ENCODE data around the gene TRIM16. TPM values are rescaled to one million over a fixed set of nuclear protein-coding genes. Genes with fewer than 3 reads are reported as not detected.
"Not testable (repeated sequence)": the region's sequence is repeated elsewhere in the genome, so short reads cannot be mapped to it uniquely, and the experiment has no call there.

TRIM16 gene
- total RNA-seq, 4 donors from 2014 or later = 102 to 208 (median 167) TPM

DNA sequence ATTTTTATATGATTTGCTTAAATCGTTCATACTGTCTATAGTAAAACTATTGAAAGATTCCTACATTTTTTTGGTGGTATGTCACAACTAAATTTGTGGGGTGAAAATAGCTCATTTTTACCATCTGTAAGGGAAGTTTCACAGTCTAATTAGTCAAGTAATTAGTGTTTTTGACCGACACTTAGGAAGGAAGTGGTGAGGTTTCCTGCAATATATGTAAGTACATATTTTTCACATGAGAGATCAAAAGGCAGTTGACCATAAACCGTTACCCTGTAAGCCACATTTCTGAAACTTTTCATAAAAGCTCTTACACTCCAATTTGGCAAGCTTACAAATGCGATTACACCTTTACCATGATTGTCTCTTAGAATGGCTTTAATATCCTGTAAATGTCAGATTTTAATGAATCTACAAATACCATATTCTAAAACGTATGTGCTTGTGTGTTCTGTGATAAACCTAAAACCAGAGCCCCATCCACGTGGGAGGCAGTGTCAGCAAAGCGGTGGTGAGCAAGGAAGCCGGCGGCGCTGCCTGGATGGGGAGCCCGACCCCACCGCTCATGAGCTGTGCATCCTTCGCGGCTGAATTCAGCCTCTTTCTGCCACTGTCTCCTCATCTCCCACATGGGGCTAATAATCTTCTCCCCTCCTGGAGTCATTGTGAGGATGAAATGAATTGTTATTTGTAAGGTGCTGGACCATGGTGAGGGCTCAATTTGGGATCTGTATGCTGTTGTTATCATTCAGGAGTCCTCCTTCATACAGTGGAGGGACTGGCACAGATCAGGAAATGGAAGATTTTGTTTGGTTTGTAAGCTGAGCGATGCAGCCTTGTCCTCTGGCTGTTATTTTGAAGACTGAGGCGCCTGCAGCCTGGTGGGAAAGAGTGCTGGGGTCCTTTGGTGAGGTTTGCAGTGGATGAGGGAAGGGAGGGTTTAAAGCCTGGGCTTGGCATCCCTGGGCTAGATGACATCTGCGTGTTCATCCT, 94.3 kb downstream of the TRIM16 start:
- intact Hi-C loops (cut with DNase I); H3K36me3 ChIP-seq; H3K27ac ChIP-seq; H3K4me3 ChIP-seq; DNase-seq; H3K27me3 ChIP-seq; H3K9me3 ChIP-seq: not testable (repeated sequence)
- 77 to 81% methylated on average over 13 of the region's 17 CpGs for WGBS, 2 donors
- peaks cover 0 to 11% (median 0%) of the 10 kb centered on the region in 3 donors for H3K4me1 ChIP-seq

DNA sequence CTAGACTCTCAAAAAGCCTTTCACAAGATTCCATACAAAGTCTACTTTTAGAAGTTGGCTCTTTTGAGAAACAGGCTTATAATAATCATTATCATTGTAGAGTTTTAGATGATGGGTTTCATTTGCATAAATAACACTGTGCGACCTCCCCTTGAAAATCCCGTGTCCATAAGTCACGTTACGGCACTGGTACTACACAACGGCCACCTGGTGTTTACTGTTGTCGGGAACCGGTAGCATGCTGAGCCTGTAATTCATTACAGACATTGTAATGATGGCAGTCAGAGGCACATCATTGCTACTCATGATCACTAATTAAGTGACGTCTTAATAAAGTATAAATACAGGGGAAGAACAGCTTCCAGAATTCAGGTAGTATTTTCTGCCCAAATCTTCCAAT, 96.1 kb downstream of the TRIM16 start:
- H3K9me3 ChIP-seq; DNase-seq; H3K27me3 ChIP-seq; H3K36me3 ChIP-seq; intact Hi-C loops (cut with DNase I); H3K27ac ChIP-seq; H3K4me3 ChIP-seq: not testable (repeated sequence)
- WGBS, 2 donors = 78 to 84% methylated on average over 8 of the region's 8 CpGs
- peaks cover 0 to 11% (median 0%) of the 10 kb centered on the region in 3 donors for H3K4me1 ChIP-seq

DNA sequence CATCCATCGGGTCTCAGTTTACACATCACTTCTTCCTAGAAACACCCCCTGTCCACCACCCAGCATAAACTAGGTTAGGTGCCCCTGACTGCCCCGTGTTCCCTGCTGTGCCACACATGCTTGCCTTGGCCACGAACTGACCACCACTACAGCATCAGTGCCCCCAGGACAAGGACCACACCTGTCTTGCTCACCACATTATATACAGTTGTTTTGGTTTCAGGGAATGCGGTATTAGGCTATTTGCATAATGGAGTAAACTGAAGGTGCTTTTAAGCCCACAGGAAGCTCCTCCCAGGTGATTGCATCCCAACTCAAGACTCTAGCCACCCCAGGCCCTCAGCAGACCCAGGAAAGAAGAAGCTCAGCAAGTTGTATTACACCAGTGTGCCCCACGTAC, 100.8 kb downstream of the TRIM16 start:
- H3K4me1 ChIP-seq; intact Hi-C loops (cut with DNase I); H3K36me3 ChIP-seq; H3K27ac ChIP-seq; H3K9me3 ChIP-seq; H3K4me3 ChIP-seq; H3K27me3 ChIP-seq; DNase-seq: not testable (repeated sequence)
- WGBS, 2 donors = 79 to 89% methylated on average over 1 to 2 of the region's 5 CpGs

DNA sequence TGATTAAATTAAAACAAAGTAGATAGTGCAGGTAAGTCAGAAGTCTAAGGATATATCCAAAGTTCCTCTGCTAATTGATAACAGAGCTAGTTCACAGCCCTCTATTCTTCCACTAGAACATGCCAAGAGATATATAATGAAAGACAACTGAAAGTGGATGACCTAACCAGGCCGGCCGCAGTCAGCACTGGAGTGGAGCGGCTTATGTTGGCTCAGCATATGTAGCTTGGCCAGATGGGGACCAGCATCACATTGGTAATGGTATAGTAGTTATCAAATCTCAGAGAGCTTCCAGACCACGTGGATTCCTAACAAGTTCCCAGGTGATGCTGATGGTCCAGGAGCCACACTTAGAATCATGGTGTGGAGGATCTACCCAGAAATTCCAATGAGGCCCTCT, 102.6 kb downstream of the TRIM16 start:
- H3K36me3 ChIP-seq; H3K4me3 ChIP-seq; H3K4me1 ChIP-seq; H3K27me3 ChIP-seq; H3K9me3 ChIP-seq; DNase-seq; H3K27ac ChIP-seq; intact Hi-C loops (cut with DNase I): not testable (repeated sequence)
- WGBS, 2 donors = 91 to 100% methylated on average over 3 of the region's 4 CpGs

Small RNAs within 50 kb of the gene (small RNA-seq; reads per million reads assigned to genes)
- gene AC005838.1 (0 reads per million in 4 donors), gene ZNF29P (0 reads per million in 4 donors)

Other genes starting within 250 kb of the TRIM16 start
- gene CDRT4, start 216.7 kb downstream of the TRIM16 start, total RNA-seq = 1 to 10 TPM; 3.2 to 7.6 (median 3.8) TPM
- 10 to 100 TPM in 3 of 4 donors, 1 to 10 TPM in 1; 4.2 to 27.1 (median 18.5) TPM for gene TVP23C, start 120.8 kb downstream of the TRIM16 start, total RNA-seq
- 10 to 100 TPM in 2 of 4 donors, 1 to 10 TPM in 2; 4.7 to 28.0 (median 9.5) TPM for gene FBXW10B, start 64.6 kb downstream of the TRIM16 start, total RNA-seq
- gene ZNF286A, start 15.4 kb upstream of the TRIM16 start, total RNA-seq = 10 to 100 TPM in 3 of 4 donors, 1 to 10 TPM in 1; 7.5 to 19.9 (median 15.3) TPM
- gene TBC1D26, start 48.0 kb upstream of the TRIM16 start, total RNA-seq = not detected

Measured in esophagus squamous epithelium (tissue), 5 donors.